Measurements from ENCODE around the gene CUEDC1. TPM values are rescaled to one million over a fixed set of nuclear protein-coding genes. Genes with fewer than 3 reads are reported as not detected.

Gene CUEDC1
- total and polyA plus RNA-seq, 2 of the 13 experiments (the other 11 are each of a cell fraction or from before 2014, with no cell fraction given): 7.4 to 12.9 TPM

- TF ChIP-seq ZBTB14 (CRISPR knock-in tag; IDR thresholded peaks at IDR 0.05): no peak
- TF ChIP-seq ATF2 (CRISPR knock-in tag; IDR thresholded peaks at IDR 0.05): peak; percentile 70; the same call in 1 of the 2 replicates
- TF ChIP-seq MAFG (CRISPR knock-in tag; IDR thresholded peaks at IDR 0.05): no peak
- TF ChIP-seq KMT2B (CRISPR knock-in tag; IDR thresholded peaks at IDR 0.05): no peak
- no peak for TF ChIP-seq SRF (IDR thresholded peaks at IDR 0.05; ENCODE audit: low read depth, low read length)
- no peak; the same call in 1 of the 2 replicates for TF ChIP-seq ZNF614 (CRISPR knock-in tag; IDR thresholded peaks at IDR 0.05; ENCODE audit: borderline replicate concordance)
- TF ChIP-seq NFAT5 (CRISPR knock-in tag; IDR thresholded peaks at IDR 0.05): no peak
- TF ChIP-seq ZNF776 (CRISPR knock-in tag; IDR thresholded peaks at IDR 0.05): no peak
- TF ChIP-seq ZNF850 (CRISPR knock-in tag; conservative IDR thresholded peaks at IDR 0.05): no peak
- no peak for TF ChIP-seq TAF15 (IDR thresholded peaks at IDR 0.05; ENCODE audit: low read depth, low read length, poor library complexity, severe bottlenecking)
- TF ChIP-seq MATR3 (CRISPR knock-in tag; IDR thresholded peaks at IDR 0.05): no peak
- no peak for TF ChIP-seq NCOA5 (CRISPR knock-in tag; IDR thresholded peaks at IDR 0.05)
- TF ChIP-seq SRSF4 (IDR thresholded peaks at IDR 0.05; ENCODE audit: low read depth, low read length, poor library complexity, severe bottlenecking): no peak
- TF ChIP-seq CBX2 (IDR thresholded peaks at IDR 0.05; ENCODE audit: low read depth, low read length): no peak
- no peak for TF ChIP-seq CBX2 (CRISPR knock-in tag; IDR thresholded peaks at IDR 0.05; ENCODE audit: low read depth)
- no peak for TF ChIP-seq HMGA1 (CRISPR knock-in tag; conservative IDR thresholded peaks at IDR 0.05)
- TF ChIP-seq MYNN (CRISPR knock-in tag; IDR thresholded peaks at IDR 0.05; ENCODE audit: low read depth): no peak; the same call in 1 of the 2 replicates
- no peak for TF ChIP-seq ETV6 (CRISPR knock-in tag; conservative IDR thresholded peaks at IDR 0.05)
- TF ChIP-seq ZMAT3 (CRISPR knock-in tag; conservative IDR thresholded peaks at IDR 0.05): no peak
- TF ChIP-seq CEBPB (IDR thresholded peaks at IDR 0.05; ENCODE audit: borderline replicate concordance, low read depth, low read length): no peak
- TF ChIP-seq SMAD9 (CRISPR knock-in tag; IDR thresholded peaks at IDR 0.05): no peak
- TF ChIP-seq ATAD3A (CRISPR knock-in tag; IDR thresholded peaks at IDR 0.05): no peak
- 0 out of 2 replicates have a peak, but pooled peaks have one; percentile 23 for TF ChIP-seq NFKBIZ (CRISPR knock-in tag; IDR thresholded peaks at IDR 0.05)
- TF ChIP-seq NFRKB (IDR thresholded peaks at IDR 0.05): no peak
- TF ChIP-seq ZNF816 (CRISPR knock-in tag; IDR thresholded peaks at IDR 0.05; ENCODE audit: borderline replicate concordance): 0 out of 2 replicates have a peak, but pooled peaks have one; percentile 33
These were observed 79.8 kb downstream of the CUEDC1 start (continued) for GRCh38 chr17:57875290-57876022.

Measured in HepG2 (cell line).